Activated naive CD4-positive, alpha-beta T cell treated with anti-CD3 and anti-CD28 coated beads, Interleukin-2, amount 50 U/mL, for 24 hours (primary cell): ENCODE results near the gene TMEM250.

Experiments
- H3K27ac Mint-ChIP-seq: one replicate; pipeline ENCODE4 v1.8.0; 2021; ENCODE audit warnings: mild to moderate bottlenecking, mixed read lengths
- H3K27me3 Mint-ChIP-seq: one replicate; pipeline ENCODE4 v1.8.0; 2021; ENCODE audit warnings: mixed read lengths
- H3K36me3 Mint-ChIP-seq: one replicate; pipeline ENCODE4 v1.8.0; 2021; ENCODE audit warnings: mixed read lengths
- H3K4me1 Mint-ChIP-seq: one replicate; pipeline ENCODE4 v1.8.0; 2021; ENCODE audit warnings: mixed read lengths
- H3K4me3 Mint-ChIP-seq: one replicate; pipeline ENCODE4 v1.8.0; 2021; ENCODE audit warnings: mild to moderate bottlenecking, mixed read lengths
- H3K9me3 Mint-ChIP-seq: one replicate; pipeline ENCODE4 v1.8.0; 2021; ENCODE audit warnings: mixed read lengths

Gene TMEM250

GRCh38 chr9:136079211-136079915 is 39.3 kb downstream of the TMEM250 start:
- Mint-ChIP-seq H3K4me3 (no peak overlapping the region), H3K27me3 (no peaks in the 10 kb centered on the region), H3K36me3 (peaks cover 2% of the 10 kb centered on the region), H3K4me1 (peaks cover 27% of the 10 kb centered on the region), H3K27ac (no peak overlapping the region), H3K9me3 (no peaks in the 10 kb centered on the region)

- Mint-ChIP-seq H3K36me3 (peaks cover 2% of the 10 kb centered on the region), H3K4me1 (peaks cover 25% of the 10 kb centered on the region), H3K27ac (no peak overlapping the region), H3K9me3 (no peaks in the 10 kb centered on the region), H3K4me3 (no peak overlapping the region), H3K27me3 (no peaks in the 10 kb centered on the region)
Observed at GRCh38 chr9:136078498-136079011, 40.1 kb downstream of the TMEM250 start.

DNA sequence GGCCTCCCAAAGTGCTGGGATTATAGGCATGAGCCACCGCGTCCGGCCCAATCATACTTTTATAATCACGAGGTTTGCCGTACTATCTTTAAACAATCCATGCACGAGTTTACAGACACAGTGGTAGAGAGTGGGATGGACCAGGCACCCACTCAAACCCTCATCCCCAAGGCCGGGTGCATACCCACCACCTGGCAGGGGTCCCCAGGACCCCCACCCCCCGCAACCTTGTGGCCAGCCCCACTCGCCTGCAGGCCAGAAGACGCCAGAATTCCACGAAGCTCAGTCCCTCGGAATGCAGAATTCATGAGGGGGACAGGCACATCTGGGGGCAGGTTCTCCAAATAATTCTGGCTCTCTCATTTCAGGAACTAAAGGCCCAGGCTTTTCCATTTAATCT is 40.7 kb downstream of the TMEM250 start:
- Mint-ChIP-seq H3K9me3 (no peaks in the 10 kb centered on the region), H3K4me3 (no peak overlapping the region), H3K36me3 (peaks cover 2% of the 10 kb centered on the region), H3K27ac (no peak overlapping the region), H3K27me3 (no peaks in the 10 kb centered on the region), H3K4me1 (peaks cover 21% of the 10 kb centered on the region)

GRCh38 chr9:136077491-136077890 is 41.2 kb downstream of the TMEM250 start:
- Mint-ChIP-seq H3K27ac (no peak overlapping the region), H3K4me1 (peaks cover 18% of the 10 kb centered on the region), H3K4me3 (no peak overlapping the region), H3K36me3 (peaks cover 2% of the 10 kb centered on the region), H3K27me3 (no peaks in the 10 kb centered on the region), H3K9me3 (no peaks in the 10 kb centered on the region)

GRCh38 chr9:136075881-136076678 is 42.6 kb downstream of the TMEM250 start:
- Mint-ChIP-seq H3K4me1 (peaks cover 18% of the 10 kb centered on the region), H3K27ac (peak overlapping the region; percentile 52), H3K36me3 (peaks cover 2% of the 10 kb centered on the region), H3K27me3 (no peaks in the 10 kb centered on the region), H3K9me3 (no peaks in the 10 kb centered on the region), H3K4me3 (peak overlapping the region; percentile 76)

DNA sequence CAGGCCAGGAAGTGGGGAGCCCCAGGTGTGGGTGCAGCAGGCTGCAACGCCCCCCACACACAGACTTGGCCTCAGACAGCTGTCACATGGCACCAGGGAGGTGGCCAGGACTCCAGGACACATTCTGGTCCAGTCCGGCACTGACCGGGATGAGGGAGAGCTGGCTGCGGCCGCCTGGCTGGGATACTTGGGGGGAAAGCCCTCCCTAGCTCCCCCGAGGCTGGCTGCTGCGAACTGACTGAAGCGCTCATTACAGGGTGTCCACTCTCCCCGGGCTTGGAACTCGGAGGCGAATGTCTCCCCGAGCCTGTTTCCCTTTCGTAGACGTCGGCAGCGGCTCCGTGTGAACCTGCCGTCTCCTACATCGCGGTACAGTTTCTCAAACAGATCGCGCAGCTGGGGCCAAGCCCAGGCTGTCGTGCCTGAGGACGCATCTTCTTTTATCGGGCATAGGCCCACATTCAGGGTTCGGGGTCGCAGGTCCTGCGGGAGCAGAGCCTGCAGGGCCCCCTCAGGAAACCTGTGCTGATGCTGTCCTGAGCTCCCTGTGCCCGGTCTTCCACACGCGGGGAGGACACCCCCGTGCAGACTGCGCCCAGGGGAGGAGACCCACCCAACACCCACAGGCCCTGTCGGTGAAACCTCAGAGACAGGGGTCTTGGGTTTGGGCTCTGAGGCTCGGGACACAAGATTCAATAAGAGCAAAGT is 43.4 kb downstream of the TMEM250 start:
- peaks cover 2% of the 10 kb centered on the region for H3K36me3 Mint-ChIP-seq
- H3K27me3 Mint-ChIP-seq, result no peaks in the 10 kb centered on the region
- no peaks in the 10 kb centered on the region for H3K9me3 Mint-ChIP-seq
- no peak overlapping the region for H3K4me3 Mint-ChIP-seq
- H3K27ac Mint-ChIP-seq, result no peak overlapping the region
- peaks cover 18% of the 10 kb centered on the region for H3K4me1 Mint-ChIP-seq

GRCh38 chr9:136074706-136075105 is 44.0 kb downstream of the TMEM250 start:
- no peak overlapping the region for H3K4me3 Mint-ChIP-seq
- no peaks in the 10 kb centered on the region for H3K9me3 Mint-ChIP-seq
- no peak overlapping the region for H3K27ac Mint-ChIP-seq
- no peaks in the 10 kb centered on the region for H3K27me3 Mint-ChIP-seq
- peaks cover 4% of the 10 kb centered on the region for H3K36me3 Mint-ChIP-seq
- H3K4me1 Mint-ChIP-seq, result peaks cover 18% of the 10 kb centered on the region
